ENCODE data around the gene CHML. TPM values are rescaled to one million over a fixed set of nuclear protein-coding genes. Genes with fewer than 3 reads are reported as not detected.

Gene CHML
- total RNA-seq, 1 donor from 2014 or later, result 13.9 TPM

DNA sequence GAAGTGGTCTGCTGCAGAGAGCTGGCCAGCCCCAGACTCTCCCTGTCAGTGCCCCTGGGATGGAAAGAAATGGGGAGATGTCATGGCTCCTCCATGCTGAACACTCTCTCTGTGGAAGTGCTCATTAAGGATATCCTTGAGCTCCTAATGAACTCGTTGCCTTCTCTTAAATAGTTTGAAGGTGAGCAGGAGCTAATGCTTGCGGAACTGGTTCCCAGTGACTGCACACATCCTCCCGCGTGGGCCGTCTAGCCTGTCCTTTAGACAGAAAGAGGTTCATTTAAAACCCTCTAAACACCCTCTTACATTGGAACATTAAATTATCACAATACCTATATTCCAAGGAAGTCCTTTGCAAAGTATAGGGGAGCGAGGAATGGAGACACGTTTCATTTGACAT is 6.0 kb upstream of the CHML start:
- no peak for DNase-seq

DNA sequence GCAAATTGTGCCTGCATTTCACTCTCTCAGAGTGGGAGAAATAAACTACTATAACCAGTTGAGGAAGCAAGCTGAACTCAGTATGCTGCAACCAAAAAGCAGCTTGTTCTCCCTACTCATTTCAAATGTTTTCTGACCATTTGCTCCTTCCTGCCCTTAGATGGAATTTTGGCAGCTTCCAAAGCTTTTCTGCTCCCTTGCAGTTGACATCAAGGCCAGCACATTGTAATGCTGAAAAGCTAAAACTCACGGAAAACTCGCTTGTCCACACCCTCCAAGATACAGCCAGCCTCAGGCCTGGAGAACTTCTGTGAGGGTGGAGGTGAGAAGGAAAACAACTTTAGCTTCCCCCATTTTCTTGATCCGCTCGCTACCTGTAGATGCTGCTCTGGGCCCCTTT is 5.0 kb upstream of the CHML start:
- DNase-seq, result no peak

DNA sequence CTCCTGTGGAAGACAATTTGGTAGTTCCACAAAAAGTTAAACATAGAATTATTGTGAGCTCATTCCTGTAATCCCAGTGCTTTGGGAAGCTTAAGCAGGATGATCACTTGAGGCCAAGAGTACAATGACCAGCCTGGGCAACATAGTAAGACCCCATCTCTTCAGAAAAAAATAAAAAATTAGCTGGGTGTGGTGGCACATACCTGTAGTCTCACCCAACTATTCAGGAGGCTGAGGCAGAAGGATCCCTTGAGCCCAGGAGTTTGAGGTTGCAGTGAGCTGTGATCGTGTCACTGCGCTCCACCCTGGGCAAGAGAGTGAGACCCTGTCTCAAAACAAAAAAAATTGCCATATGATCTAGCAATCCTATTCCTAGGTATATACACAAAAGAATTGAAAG is 4.1 kb upstream of the CHML start:
- no peak for DNase-seq

DNA sequence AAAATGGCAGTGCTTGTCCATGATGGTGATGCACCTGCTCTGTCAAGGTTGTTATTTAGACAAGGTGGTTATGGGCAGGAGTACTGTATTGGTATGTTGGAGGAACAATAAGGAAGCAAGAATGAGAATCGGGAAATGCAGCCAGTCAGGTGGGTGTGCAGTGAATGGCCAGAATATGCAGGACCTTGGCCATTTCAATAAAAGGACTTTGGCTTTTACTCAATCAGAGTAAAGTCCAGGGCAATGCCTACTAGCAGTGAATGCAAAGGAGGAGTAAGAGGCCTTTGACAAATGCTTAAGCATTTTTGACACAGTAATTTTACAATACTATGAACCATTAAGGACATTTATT is 2.4 kb upstream of the CHML start:
- DNase-seq, result no peak

DNA sequence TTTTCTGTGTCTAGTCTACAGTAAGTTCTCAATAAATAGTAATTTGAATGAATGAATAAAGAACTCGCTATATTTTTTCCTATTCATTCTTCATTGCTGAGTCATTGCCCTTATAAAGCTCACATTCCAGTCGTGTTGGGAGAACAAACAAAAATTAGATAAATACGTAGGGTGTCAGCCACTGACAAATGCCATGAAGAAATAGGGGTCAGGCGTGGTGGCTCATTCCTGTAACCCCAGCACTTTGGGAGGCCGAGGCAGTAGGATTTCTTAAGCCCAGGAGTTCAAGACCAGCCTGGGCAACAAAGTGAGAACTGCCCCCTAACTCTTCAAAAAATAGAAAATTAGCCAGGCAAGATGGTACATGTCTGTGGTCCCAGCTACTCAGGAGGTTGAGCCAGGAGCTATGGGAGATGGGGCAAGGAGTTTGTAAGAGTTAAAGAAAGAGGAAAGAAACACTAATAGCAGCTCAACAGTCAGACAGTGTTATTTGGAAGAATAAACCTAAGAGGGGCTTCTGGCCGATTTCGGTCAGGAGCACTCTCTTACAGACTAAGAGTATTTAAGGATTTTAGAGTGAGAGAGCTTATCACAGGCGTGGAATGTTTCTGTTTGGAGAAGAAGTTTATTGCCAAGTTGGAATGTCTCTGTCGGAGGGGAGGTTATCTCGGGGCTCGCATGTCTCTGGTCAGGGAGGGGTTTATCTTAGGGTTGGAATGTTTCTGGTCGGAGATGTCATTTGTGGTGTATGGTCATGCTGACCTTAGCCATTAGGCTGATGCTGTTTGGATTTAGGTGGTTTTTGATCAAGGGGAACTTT is 1.8 kb upstream of the CHML start:
- no peak for DNase-seq

DNA sequence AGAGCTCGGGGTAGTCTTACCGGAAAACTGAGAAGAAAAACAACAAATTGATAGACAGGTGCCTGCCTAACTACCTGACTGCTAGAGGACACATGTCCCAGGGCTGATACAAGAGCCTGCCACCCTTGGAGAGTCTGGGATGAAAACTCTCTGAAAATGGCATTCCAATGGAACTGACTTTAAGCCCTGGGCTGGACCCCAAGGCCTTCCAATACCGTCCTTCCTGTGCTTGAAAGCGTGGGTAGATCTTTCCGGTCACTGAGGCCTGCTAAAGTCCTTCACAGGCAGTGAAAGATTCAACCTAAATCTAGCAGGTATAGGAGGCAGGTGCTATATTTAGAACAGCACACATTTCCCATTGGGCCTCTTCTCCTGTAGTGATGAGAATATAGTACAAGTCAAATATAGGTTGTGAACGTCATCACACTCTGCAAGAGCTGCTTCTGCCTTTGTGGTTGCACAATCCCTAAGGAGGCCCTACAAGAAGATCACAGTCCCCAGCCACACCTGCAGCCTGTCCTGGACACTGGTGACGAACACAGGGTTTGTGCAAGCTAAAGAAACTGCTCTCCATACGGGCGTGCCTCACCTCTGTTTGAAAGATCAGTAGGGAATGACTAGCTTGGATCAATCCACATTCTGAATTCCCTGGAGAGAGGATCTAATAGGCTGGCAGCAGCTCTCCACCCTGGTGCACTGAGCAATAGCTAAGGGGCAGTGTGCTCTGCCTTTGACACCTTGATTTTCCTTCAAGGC is 876 bp upstream of the CHML start:
- no peak for DNase-seq

DNA sequence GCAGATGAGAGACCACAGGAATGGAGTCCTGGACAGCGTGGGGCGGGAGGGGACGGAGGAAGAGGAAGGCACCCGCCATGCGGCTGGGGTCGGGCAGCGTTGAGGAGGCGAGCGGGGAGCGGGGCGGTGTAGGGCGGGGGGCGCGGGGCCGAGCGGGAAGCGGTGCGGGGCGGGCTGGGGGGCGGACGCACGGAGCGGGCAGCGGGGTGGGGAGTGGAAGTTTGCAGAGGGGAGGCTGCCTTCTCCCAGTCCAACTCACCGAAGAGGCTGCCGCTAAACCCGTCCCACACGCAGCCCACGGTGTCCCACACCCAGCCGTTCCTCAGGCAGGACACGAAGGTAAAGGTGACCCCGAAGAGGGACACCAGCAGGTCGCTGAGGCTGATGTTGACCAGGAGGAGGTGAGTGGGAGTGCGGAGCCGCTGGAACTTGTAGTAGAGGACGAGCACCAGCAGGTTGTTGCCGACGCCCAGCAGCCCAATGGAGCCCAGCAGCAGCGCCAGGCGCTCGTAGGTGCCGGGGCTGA is 483 bp downstream of the CHML start:
- DNase-seq, result peak; percentile 13

DNA sequence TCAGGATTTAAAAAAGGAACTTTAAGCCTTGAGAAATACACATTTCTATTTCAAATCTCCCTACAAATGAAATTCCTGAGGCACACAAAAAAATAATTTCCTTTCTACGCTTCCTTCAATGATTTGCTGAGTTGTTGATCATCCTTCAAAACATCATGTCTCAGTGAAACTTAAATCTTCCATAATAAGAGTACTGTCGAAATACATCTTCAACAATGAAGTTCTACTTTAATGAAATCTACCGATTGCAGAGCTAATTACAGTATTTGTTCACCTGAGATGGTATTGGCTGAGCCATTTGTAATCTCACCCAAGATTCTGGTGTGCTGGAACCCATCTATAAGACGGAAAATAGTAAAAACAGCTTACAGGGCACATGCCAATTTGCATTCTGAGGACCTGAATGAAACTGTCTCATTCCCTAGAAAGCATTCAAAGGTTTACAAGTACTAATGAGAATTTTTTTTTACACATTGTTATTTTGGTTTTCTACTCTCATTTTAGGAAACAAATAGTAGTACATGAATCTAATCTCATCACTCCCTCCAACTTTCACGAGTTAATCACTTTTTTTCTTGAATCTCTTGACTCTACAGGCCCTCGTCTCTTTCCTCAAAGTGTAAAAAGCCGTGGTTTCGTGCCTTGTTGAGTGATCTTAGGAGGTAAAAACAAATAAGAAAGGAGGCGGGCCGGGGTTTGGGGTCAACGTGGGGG is 1.1 kb downstream of the CHML start:
- peak; percentile 12 for DNase-seq

DNA sequence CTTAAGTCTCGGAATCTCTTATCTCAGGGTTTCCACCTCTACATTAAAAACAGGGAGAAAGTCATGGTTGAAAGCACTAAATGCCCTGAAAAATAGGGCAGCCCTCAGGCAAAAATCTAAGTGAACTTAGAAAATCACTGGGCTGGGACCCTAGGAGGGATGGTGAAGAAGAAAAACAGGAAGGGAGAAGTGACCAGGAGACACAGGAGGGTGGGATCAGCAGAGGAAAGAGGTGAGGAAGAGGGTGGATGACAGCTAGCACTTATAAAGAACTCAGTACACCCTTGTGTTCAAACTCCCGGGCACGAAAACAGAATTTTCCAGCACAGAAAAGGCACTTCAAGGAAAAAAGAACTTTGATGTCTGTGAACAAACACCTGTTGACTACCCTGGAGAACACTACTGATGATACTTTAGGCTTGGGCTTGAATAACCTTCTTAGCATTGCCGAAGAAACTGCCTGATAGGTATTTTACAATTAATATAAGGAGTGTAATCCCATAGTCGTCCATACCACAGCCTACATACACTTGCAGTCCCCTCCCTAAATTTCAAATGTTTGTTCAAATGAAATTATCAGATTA is 2.0 kb downstream of the CHML start:
- no peak for DNase-seq

DNA sequence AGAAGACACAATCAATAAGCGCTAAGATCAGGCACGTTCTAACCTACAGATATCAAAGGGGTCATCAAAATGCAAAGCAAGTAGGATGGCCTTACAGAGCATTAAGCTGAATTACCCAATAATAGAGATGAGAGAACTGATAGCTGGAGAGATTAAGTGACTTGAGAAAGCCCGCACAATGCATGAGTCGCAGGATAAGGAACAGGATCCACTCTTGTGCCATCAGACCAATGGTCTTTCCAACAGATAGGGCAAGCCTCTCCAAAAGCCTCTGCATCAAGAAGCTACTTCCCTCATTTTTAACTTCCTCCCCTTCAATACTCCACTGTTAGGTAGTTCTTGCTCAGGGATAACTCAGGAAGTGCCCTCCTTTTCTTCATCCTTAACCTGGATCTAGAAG is 2.6 kb downstream of the CHML start:
- no peak for DNase-seq

DNA sequence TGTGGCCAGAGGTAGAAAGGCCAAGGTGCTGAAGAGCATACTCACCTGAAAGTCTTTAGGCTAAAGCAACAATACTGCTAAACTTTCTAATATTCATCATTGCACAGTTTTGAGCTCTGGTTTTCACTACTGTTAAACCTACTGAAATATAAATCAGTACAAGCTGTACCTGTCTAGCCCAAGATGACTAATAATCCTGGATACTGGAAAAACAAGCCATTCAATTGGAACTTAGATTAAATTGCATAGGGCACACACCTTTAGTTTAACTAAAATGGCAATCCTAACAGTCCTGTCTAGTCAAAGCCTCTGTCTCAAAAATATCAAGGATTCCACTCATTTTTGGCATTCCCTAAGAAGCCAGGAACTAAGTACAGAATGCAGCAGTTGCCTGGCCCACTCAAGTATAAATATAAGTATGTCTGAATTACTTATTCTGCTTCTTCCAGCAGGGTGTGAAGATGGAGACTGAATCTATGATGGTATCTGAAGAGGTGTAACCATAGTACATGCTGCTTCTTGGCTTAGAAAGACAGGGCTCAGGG is 3.1 kb downstream of the CHML start:
- no peak for DNase-seq

DNA sequence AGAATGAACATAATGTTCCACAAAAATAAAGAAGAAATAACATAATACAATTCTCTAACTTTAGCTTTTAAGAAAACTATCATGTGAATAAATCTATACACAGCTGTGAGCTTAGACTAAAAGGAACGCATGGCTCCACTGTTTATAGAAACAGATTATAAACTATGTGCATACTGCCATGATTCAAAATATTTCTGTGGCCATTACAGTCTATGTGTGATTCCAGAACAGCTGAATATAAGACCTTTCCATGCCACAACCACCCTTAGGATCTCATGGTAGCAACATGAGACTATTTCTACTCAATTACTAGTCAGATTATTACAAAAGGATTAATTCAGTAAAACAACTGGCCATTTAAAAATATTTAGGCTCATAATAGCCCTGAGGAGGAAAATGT is 3.9 kb downstream of the CHML start:
- no peak for DNase-seq

DNA sequence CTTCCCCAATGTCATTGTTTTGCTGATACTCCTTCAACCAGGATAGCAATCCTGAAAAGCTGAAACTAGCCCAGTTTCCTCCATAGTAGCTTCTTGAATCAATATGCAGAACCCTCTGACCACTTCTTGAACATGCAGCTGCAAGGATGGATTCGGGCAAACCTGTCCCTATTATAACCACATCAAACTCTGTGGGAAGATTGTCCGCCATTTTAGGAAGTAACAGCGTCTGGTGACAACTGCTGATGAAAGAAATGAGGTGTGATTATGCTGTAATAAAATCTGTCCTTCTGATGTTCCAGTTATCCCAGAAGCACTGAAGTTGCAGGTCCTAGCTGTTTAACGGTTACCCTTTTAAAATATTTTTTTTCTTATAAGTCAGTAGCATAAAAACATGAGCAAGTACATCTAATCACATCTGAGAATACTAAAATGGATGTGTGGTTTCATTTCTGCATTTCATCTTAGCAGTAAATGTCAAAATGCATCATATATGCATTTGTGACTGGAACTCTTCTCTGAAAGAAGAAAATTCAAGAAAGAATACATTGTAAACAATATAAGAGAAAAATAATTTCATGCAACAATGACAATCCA is 4.5 kb downstream of the CHML start:
- no peak for DNase-seq

DNA sequence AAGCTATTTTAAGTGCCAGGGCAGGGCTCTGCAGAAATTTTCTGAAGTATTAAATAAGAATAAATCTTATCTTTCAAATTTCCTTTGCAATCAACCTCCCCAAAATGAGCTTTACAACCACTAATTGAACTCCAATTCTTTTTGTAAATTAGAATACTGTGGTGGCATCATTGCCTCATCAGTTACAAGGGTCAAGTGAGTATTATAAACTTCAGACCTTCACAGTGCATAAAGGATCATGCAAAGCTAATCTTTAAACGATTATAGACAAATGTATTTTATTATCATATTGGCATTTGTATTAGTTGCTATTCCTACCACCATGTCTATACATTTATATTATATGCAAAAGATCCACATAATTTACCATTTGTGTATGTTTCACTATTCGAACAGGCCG is 7.2 kb downstream of the CHML start:
- DNase-seq, result no peak

DNA sequence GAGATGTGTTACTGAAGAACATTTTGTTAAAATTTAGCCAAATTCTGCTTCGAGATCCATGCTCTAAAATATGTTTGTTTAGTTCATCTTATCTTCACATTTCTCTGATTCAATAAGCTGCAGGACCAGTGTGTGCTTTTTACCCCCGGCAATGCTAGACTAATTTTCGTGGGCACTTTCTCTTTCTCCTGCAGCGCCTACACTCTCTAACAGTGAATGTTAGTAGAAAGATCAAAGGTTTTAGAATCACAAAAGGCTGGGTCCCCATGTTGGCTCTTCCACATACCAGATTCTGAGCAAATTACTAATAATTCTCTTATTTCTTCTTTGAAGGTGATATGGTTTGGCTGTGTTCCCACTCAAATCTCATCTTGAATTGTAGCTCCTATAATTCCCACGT is 8.5 kb downstream of the CHML start:
- DNase-seq, result no peak

DNA sequence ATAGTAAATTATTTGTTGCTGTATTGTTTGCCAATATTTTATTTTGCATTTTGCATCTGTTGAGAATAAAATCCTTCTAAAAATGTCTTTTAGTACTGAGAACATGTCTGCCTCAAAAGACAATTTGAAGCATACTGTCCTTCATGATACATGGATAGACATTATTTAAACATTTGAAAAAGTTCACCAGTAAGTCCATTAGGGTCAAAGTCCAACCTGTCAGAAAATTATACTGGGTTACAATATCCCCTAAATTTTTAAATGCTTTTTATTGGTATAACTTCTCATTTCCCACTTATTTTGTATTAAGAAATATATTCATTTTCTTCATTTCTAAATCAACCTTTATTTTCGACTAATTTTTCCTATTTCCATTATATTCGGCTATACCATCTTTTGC is 9.3 kb downstream of the CHML start:
- DNase-seq, result no peak

DNA sequence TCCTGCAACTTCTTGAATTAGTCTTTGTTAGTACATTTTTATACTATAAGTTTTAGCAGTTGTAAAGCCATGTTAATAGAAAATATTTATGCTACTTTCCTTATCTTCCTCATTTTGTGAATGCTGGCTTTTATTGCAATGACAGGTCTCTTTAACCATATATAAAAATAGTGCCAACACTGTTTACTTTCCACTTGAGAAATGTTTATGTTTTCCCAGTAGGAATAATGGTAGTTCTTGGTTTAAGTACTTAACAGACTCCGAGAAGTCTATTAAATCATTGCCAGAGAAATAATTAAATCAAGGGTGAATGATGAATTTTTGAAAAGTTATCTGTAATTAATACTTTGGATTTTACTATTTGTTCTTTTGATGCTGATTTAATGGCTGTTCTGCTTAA is 9.7 kb downstream of the CHML start:
- DNase-seq, result no peak

DNA sequence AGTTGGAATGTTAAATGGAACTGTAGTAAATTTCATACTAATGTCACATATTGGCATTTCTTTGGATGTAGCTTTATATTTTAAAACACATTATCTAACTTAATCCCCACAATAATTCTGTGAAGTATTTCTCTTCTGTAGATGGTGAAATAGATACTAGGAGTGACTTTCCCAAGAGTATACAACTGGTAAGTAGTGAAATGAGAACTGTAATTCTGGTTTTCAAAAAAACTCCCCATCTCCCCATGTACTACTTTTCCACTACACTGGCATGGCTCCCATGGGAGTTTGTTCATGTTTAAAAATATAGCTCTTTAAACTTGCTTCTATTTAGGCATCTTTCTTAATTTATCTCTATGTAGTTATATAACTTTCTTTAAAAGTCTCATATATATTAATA is 10.2 kb downstream of the CHML start:
- DNase-seq, result no peak

DNA sequence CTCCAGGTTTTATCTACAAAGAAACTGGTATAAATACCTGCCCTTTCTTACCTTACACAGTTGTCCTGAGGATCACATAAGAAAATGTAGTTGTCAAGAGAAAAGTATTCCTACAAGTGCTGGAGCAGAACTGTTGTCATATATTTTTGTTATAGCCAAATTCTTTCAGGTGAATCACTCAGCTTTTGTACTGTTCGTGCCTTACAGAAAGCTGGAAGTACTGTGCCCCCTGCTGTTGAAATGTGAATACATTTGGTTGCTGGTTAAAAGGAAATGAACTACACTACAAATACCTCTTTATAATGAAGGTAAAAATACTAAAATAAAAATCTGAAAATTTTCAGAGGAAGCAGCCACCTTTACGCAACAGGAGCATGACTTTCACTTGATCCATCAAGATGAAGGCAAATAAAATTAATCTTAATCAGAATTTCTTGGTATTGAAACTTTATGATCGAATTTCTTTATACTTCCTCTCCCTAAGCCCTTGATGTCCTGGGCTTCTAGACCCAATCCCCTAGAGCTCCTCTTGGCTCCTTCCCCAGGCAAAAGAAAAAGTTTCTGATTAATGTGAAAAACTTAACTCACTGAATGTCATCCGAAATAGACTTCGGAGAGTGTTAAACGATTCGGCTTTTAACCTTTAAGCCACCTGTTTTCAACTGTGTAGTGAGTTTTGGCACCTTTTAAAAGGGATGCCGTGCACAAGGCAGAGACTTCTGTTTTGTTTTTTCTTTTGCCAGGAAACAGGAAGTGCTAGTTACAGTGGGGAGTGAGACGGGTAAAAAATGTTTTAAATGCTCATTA is 12.5 kb downstream of the CHML start:
- DNase-seq, result no peak

DNA sequence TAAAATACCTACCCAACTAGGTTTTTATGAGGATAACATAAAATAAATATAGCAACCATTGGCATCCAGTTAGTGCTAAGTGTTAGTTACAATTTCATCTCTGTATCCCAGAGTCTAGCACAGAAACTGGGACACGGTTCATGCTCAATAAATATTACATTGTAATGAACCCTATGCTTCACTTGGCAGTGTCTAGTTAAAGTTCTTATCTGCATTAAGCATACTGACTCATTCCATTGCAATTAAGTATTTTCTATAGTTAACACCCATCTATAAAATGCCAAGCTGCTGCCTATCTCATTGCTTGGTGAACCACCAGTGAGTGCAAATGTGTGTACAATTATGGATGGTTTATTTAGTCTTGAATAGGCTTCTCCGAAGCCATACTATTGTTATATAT is 15.2 kb downstream of the CHML start:
- no peak for DNase-seq

DNA sequence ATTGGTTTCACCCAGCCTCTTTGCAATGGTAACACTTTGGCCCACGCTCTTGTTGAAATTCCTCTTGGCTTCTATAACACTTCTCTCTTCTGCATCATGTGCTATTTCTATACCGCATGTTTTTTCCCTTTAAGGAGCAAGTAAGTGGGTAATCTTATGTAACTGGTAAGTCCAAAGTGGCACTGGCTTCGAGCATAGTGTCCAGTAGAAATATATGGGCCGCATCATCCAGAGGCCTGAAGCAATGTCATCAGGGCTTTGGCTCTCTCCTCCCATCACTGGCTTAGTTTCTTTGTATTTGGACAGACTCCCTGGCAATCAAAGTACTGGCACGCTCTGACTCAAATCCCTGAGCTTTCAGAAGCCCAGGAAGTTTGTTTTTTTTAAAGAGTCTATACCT is 17.5 kb downstream of the CHML start:
- DNase-seq, result no peak
